Ovary (tissue), 3 donors: ENCODE measurements around the gene SREBF2.

Experiments
- EP300 ChIP-seq: sonication (generic); formaldehyde crosslinking; IDR thresholded peaks from one replicate; pipeline ENCODE4 v1.6.1; 2017; ENCODE audit warnings: antibody characterized with exemption
- POLR2A ChIP-seq: fragments of 450-650 bp; IDR thresholded peaks from one replicate; pipeline ENCODE4 v1.6.1; 2017; ENCODE audit warnings: antibody characterized with exemption, mild to moderate bottlenecking, moderate library complexity
- TF ChIP-seq, protein P1 (sequence below), 3 donors: fragments of 450-650 bp in 2 of 3; fragments of 200-600 bp in 1 of 3; IDR thresholded peaks; one replicate each; pipeline versions ENCODE4 v1.5.1 to v1.8.0; 2016 to 2022; ENCODE audit warnings: antibody characterized with exemption in 3 of 3, mild to moderate bottlenecking in 1 of 3
- donor health status: DM: no; HTN: no; CAD: no.

DNA sequence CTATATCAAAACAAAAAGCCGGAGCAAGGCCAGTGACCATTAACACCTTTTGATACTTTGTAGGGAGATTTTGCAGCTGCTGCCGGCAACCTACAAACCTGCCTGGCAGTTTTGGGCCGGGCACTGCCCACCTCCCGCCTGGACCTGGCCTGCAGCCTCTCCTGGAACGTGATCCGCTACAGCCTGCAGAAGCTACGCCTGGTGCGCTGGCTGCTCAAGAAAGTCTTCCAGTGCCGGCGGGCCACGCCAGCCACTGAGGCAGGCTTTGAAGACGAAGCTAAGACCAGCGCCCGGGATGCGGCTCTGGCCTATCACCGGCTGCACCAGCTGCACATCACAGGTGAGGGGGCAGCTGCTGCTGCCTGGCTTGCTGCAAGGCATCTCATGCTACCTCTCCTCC, 47.7 kb downstream of the SREBF2 start:
- TF ChIP-seq POLR2A (no peak), EP300 (no peak)
- TF ChIP-seq, protein P1, sequence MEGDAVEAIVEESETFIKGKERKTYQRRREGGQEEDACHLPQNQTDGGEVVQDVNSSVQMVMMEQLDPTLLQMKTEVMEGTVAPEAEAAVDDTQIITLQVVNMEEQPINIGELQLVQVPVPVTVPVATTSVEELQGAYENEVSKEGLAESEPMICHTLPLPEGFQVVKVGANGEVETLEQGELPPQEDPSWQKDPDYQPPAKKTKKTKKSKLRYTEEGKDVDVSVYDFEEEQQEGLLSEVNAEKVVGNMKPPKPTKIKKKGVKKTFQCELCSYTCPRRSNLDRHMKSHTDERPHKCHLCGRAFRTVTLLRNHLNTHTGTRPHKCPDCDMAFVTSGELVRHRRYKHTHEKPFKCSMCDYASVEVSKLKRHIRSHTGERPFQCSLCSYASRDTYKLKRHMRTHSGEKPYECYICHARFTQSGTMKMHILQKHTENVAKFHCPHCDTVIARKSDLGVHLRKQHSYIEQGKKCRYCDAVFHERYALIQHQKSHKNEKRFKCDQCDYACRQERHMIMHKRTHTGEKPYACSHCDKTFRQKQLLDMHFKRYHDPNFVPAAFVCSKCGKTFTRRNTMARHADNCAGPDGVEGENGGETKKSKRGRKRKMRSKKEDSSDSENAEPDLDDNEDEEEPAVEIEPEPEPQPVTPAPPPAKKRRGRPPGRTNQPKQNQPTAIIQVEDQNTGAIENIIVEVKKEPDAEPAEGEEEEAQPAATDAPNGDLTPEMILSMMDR (IDR thresholded peaks at IDR 0.05) = no peak
